RCC 7860 (cell line): ENCODE results near the gene CDH12.
A peak's percentile ranks its signal among the peaks of the same experiment; 100 is the strongest.
"Not testable (repeated sequence)": the region's sequence is repeated elsewhere in the genome, so short reads cannot be mapped to it uniquely, and the experiment has no call there.

Experiments
- DNase-seq: peaks from one replicate; pipeline ENCODE4 v3.0.0-alpha.2; 2015; ENCODE audit warnings: low spot score
- FAIRE-seq: peaks from 2 replicates; lab custom pipeline; 2012; peaks lifted over from hg19 to GRCh38; lab: Jason Lieb, UNC

CDH12 gene

GRCh38 chr5:22852807-22853660 is at the start of gene CDH12:
Gene CDH12, minus strand, starts transcription at chr5:22853344.
- FAIRE-seq (no peak), DNase-seq (no peak)

- DNase-seq = no peak
- no peak for FAIRE-seq
Observed at GRCh38 chr5:22901885-22902284, 48.7 kb upstream of the CDH12 start.

- FAIRE-seq (no peak), DNase-seq (no peak)
Observed at GRCh38 chr5:22900801-22901310, 47.7 kb upstream of the CDH12 start.

DNA sequence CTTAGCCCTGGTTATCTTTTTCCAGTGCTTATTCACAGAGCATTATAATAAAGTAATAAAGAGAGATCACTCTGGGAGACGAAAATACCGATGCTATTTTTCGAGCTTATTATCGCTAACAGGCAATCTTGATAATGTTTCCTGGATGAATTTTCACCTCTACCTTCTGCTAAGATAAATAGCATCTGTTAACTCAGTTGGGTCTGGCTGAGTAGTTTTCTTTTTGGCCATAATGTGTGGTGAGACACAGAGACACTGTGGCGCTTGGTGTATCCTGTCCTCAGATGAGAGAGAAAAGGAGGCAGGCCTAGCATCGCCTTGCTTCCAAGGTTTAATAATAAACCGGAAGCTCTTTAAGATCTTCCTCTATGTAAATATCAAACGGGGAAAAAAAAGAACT is 46.2 kb upstream of the CDH12 start:
- DNase-seq (no peak), FAIRE-seq (no peak)

- FAIRE-seq (no peak), DNase-seq (no peak)
Observed at GRCh38 chr5:22896152-22896551, 43.0 kb upstream of the CDH12 start.

- no peak for FAIRE-seq
Observed at GRCh38 chr5:22892441-22892840, 39.3 kb upstream of the CDH12 start.

GRCh38 chr5:22889720-22890119 is 36.6 kb upstream of the CDH12 start:
- FAIRE-seq = peak; percentile 11
- no peak for DNase-seq

More at GRCh38 chr5:22892441-22892840, 39.3 kb upstream of the CDH12 start:
- no peak for DNase-seq

GRCh38 chr5:22887566-22887965 is 34.4 kb upstream of the CDH12 start:
- no peak for FAIRE-seq
- DNase-seq = no peak

DNA sequence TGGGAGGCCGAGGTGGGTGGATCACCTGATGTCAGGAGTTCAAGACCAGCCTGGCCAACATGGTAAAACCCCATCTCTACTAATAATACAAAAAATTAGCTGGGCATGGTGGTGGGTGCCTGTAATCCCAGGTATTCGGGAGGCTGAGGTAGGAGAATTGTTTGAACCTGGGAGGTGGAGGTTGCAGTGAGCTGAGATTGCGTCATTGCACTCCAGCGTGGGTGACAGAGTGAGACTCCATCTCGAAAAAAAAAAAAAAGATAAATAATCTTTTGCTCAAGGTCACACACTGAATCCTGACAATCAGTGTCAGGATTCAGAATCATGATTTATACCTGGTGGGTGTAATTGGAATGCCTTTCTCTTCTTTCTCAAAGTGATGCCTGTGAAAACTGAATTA is 5.8 kb upstream of the CDH12 start:
- not testable (repeated sequence) for DNase-seq, FAIRE-seq

- no peak for FAIRE-seq
- no peak for DNase-seq
Observed at GRCh38 chr5:22855824-22856223, 2.7 kb upstream of the CDH12 start.

DNA sequence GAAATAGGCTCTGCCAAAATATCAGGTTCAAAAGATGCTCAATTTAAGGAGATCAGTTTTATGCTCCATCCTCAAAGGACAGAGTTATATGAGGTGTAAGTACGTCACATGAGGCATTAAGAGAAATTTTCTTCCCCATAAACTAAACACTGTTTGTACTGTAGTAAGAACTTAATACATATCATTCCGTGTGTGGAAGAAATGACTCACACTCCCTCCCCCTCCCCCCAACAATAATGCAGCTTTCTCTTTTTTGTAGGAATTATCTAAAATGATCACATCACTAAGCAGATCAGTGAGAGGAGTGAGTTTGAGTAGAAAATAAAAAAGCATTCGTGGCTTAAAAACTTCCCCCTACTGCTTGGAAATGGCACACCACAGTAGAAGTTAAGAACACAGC is 2.2 kb downstream of the CDH12 start:
- FAIRE-seq = no peak

DNA sequence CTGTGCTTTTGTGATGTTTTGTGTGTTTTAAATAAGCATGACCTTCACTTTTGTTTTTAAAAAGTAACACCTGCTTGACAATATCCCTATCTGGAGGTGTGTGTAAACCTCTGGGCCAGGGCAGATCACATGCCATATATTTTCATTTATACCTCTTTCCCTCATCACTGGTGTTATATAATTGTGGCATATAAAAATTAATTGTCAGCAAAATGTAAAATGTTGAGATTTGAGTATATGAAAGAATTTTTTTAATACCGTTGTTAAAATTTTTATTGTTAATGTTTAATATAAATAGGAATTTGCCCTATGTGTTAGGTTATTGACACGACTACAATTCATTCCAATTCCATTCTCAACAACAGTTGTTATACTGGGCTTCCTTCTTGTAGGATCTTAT is 6.5 kb downstream of the CDH12 start:
- no peak for FAIRE-seq
- DNase-seq = no peak

More for the DNA sequence above, 2.2 kb downstream of the CDH12 start:
- DNase-seq = no peak

DNA sequence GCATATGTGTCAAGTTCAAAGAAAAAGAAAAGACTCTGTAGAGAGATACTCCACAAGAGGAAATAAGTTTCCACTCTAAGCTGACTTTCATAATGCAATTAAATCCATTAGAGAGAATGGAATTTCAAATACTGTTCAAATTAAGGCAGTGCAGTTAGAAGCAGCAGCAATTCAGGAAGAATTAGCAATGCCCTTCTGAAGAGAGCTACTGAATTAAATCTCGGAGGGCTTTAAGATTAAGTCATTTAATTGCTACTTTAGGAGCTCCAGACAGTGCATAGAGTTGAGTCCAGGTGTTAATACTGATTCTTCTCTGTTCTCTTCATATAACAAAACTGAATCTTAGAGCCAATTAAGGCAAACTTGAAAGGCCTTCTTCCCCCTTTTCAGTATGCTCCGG is 8.5 kb downstream of the CDH12 start:
- no peak for FAIRE-seq
- no peak for DNase-seq

- DNase-seq (no peak), FAIRE-seq (no peak)
Observed at GRCh38 chr5:22844155-22844554, 9.0 kb downstream of the CDH12 start.

DNA sequence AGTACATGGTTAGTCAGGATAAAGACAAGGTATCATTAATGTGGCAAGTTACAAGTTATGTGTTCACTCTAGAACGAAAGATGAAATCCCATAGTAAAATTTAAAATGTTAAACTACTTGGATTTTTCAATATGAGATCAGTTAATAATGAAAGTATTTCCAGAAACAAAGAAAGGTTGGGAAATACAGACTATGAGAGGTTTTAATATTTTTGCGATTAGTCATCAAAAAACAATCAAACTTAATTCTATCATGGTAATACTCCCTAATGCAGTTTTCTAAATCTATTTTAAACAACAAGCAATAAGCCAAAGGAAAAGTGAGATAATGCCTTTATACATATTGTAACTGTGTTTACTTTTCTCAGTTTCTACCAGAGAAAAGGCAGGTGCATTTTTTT is 10.6 kb downstream of the CDH12 start:
- no peak for DNase-seq
- FAIRE-seq = peak; percentile 8

DNA sequence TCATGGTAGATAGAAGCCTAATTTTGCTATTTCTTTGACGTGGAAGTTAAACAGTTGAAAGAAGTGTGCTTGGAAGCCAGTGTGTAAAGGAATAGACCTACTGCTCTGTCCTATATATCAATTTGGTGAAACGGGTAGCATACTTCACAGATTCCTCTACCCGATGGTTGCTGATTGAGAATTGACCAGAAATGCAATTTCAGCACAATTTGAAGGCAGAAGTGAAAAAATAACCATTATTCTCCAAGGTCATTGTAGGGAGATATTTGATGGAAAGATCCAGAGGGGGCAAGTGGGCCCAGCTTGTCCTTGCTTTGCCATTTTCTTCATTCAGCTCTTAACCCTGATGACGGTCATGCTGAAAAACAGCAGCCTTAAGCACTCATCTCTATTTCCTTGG is 15.3 kb downstream of the CDH12 start:
- no peak for FAIRE-seq
- no peak for DNase-seq

DNA sequence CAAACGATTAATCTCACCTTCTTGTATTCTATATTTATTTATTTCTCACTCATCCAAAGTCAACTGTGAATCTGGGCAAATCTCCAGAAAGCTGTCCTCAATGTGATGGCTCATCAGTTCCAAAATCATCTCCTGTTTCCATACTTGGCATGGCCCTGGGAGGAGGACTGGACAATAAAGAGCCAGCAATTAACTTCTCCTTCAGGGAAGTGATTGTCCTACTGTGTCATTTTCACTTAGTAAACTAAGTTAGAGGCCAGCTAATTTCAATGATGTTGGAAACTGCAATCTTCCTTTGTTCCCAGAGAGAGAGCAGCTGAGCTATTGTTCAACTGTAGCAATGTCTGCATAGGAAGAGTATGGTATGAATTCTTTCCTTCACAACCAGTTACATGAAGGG is 17.5 kb downstream of the CDH12 start:
- DNase-seq = no peak
- FAIRE-seq = no peak

- FAIRE-seq (no peak), DNase-seq (no peak)
Observed at GRCh38 chr5:22793463-22793862, 59.7 kb downstream of the CDH12 start.

DNA sequence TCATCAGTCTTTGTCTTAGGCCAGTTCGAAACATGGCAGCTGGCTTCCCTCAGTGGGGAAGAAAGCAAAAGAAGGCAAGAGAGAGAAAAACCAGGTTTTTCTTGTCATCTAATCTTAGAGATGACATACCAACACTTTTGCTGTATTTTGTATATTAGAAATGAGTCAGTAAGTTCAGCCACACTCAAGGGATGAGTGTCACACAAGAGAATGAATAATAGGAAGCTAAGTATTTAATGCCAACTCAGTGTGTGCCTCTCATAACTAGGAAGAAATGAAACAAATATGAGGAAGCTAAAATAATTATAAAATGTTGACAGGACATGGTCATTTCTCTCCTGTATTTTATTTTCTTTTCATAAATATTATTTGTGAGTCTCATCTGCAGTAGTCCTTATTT is 65.3 kb downstream of the CDH12 start:
- DNase-seq (no peak), FAIRE-seq (no peak)

DNA sequence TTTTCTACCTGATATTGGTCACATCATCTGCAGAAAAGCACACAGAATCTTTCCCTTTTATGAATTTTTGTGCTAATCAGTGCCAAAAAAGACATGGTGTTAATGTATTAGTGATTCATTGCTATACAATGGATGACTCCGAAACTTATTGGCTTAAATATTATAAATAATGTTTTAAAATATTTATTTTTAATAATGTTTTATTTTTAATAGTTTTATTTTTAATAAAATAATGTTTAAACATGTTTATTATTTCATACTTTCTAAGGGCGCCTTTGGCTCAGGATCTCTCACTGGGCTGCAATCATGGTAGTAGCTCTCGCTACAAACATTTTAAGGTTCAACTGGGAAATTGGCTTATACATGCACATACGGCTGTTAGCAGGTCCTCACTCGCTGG is 65.7 kb downstream of the CDH12 start:
- DNase-seq (no peak), FAIRE-seq (peak; percentile 25)

DNA sequence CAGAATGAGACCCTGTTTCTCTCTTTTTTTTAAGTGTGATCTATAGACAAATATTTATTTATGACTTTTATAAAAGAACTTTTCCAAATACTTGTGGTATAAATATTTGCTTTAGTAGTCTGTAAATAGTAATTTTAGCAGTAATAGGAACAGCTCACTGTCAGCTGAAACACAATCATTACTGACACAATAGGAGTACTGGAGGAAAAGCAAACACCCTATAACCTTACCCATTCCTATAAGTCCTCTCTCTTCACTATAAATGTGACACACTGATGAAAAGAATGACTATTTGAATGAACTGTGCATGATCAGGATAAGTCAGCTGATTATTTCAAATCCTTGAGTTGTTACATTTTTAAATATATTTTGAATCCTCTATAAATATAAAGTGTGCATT is 72.4 kb downstream of the CDH12 start:
- DNase-seq = no peak
- no peak for FAIRE-seq

DNA sequence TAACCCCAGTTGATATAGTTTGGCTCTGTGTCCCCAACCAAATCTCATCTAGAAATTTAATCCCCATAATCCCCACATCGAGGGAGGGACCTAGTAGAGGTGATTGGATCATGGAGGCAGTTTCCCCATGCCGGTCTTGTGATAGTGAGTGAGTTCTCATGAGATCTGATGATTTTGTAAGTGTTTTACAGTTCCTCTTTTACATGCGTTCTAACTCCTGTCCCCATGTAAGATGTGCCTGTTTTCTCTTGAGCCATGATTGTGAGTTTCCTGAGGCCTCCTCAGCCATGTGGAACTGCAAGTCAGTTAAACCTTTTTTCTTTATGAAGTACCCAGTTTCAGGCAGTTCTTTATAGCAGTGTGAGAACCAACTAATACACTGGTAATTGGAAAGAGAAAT is 73.6 kb downstream of the CDH12 start:
- DNase-seq (no peak), FAIRE-seq (no peak)

GRCh38 chr5:22776285-22776684 is 76.9 kb downstream of the CDH12 start:
- DNase-seq = no peak
- FAIRE-seq = no peak
